Hematopoietic multipotent progenitor cell treated with erythropoietin and hydrocortisone succinate and interleukin-3 and kit ligand, for 6 days (in vitro differentiated cells): ENCODE results near the gene WFDC6.
"Not testable (repeated sequence)": the region's sequence is repeated elsewhere in the genome, so short reads cannot be mapped to it uniquely, and the experiment has no call there.

Experiments
- DNase-seq: peaks from one replicate; pipeline ENCODE4 v3.0.0-alpha.2; 2015

Gene WFDC6

DNA sequence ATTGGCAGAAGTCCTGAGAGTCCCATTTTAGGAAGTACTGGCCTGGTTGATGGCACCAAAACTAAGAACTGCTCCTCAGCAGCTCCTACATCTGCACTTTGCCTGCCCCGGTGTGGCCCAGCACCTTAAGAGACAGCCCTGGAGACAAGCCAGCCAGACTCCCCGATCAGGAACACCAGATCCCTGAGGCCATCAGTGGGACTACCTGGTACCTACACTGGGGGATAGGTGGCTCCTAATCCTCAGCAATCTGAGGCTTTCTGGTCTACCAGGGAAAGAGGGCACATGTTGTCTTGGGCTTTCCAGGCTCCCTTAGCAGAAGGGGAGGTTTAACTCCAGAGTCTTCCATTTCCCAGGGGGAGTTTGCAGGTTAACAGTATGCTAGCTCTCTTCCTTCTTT, at the start of gene WFDC6:
Gene WFDC6, minus strand, starts transcription at position 101 of the 400 bp plus-strand sequence. Its CDS starts 75 bp downstream, at position 26.
- no peak for DNase-seq

DNA sequence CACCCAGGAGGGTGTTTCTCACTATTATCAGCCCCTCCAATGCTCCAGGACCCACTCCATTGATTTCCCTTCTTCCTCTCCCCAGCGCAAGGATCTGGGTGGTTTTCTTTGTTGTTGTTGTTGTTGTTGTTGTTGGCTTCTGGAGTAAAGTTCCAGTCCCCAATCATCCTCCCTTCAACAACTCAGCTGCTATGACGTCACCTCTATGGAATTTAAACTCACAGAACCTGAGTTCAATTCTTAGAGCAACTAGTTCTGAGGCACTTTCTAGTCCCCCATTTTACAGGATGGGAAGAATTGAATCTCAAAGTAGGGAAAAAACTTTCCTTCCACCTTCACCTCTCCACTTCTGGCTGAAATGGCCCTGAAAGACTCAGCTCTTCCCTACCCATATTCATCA, 49.5 kb upstream of the WFDC6 start:
- DNase-seq, result no peak

DNA sequence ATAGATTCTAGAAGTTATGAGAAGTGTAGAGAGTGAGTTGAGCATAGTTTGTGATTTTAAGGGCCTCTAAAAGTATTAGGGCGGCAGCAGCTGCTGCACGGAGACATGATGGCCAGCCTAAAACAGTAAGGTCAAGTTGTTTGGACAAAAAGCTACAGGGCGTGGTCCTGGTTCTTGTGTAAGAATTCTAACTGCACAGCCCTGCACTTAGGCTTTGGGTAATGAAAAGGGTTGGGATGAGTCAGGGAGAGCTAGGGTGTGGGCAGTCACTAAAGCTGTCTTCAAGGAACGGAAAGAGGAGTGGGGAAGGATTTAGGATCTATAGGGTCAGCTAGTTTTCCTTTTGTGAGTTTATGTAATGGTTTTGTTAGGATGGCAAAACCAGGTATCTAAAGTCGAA, 46.7 kb upstream of the WFDC6 start:
- DNase-seq, result not testable (repeated sequence)

DNA sequence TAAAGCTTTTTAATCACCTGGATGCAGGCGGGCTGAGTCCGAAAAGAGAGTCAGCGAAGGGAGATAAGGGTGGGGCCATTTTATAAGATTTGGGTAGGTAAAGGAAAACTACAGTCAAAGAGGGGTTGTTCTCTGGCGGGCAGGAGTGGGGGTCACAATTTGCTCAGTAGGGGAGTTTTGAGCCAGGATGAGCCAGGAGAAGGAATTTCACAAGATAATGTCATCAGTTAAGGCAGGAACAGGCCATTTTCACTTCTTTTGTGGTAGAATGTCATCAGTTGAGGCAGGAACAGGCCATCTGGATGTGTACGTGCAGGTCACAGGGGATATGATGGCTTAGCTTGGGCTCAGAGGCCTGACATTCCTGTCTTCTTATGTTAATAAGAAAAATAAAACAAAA, 45.0 kb upstream of the WFDC6 start:
- not testable (repeated sequence) for DNase-seq

GRCh38 chr20:45583502-45583901, 44.2 kb upstream of the WFDC6 start:
- DNase-seq, result no peak

GRCh38 chr20:45581702-45582101, 42.4 kb upstream of the WFDC6 start:
- DNase-seq, result no peak

DNA sequence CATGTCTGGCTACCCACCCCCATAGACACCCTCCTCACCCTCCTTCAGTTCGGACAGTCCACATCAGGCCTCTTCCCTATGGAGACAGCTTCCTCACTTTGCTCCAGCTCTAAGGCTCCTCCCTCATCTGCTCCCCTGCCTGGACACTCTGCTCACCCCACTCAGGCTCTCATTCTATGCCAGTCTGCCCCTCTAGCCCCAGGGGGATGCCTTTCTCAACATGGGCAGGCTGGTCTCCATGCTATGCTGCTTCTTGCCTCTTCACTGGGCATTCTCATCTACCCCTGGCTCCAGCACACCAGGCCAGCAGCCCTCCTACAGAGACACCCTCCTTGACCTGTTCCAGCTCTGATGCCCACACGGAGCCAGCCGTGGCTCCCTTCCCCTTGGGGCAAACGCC, 39.9 kb upstream of the WFDC6 start, which contains the start of gene WFDC8:
Gene WFDC8, minus strand, starts transcription at position 101 of the 400 bp plus-strand sequence. Its CDS starts 37 bp downstream, at position 64.
- no peak for DNase-seq

DNA sequence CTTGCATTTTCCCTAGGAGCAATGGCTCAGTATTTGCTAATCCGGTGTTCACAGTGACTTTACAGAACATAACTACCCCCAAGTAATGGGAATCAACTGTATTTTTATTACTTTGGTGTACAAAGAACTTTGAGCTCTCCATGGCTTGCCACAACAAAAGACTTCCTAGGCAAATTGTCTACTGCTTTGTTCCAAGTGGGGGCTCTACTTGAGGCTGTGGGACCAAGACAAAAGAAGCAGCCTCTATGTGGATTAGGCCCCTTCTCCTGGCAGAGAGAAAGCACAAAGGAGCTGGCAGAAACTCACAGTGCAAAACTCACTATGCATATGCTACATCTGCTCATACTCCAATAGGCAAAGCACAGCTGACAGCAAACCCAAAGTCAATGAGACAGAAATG, 38.9 kb upstream of the WFDC6 start:
- DNase-seq, result no peak

GRCh38 chr20:45576995-45577394, 37.7 kb upstream of the WFDC6 start:
- no peak for DNase-seq

DNA sequence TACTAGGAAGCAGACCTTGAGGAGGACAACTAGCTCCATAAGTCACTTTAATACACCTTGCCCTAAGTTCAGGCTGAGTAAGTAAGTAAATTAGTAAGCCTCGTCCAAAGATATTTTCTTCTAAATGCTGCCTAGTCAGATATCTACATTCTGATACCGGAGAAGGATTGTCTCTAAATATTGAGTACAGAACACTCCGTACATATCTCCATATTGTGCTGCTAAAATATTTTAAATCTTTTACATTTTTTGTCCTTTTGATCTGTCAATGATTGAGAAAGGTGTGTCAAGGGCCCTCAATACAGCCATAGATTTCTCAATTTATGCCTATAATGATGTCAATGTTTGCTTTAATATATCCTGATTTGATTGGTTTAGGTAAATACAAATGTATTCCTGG, 36.6 kb upstream of the WFDC6 start:
- no peak for DNase-seq

DNA sequence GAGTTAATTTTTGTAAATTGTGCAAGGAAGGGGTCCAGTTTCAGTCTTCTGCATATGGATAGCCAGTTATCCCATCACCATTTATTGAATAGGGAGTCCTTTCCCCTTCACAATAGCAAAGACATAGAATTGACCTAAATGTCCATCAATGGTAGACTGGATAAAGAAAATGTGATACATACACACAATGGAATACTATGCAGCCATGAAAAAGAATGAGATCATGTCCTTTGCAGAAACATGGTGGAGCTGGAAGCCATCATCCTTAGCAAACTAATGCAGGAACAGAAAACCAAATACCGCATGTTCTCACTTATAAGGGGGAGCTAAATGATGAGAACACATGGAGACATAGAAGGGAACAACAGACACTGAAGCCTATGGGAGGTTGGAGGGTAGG, 30.4 kb upstream of the WFDC6 start:
- DNase-seq, result not testable (repeated sequence)

GRCh38 chr20:45564760-45565276, 25.5 kb upstream of the WFDC6 start:
- no peak for DNase-seq

DNA sequence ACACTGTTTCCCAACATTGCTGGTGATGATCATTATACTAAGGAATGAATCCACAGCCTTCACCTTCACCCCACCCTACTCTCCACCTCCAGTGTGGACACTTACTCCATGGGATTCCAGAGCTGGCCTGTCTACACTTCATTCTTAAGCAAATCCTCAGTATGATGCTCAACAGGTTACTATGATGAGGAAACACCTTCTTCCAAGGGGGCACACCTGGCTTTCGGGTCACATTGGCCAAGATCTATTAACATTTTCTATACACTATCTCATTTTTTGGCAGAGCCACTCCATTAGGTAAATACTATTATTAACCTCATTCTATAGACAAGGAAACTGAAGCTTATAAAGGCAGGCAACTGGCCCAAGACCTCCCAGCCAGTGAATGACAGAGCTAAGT, 15.9 kb upstream of the WFDC6 start:
- DNase-seq, result no peak

GRCh38 chr20:45552456-45552855, 13.2 kb upstream of the WFDC6 start:
- DNase-seq, result no peak

DNA sequence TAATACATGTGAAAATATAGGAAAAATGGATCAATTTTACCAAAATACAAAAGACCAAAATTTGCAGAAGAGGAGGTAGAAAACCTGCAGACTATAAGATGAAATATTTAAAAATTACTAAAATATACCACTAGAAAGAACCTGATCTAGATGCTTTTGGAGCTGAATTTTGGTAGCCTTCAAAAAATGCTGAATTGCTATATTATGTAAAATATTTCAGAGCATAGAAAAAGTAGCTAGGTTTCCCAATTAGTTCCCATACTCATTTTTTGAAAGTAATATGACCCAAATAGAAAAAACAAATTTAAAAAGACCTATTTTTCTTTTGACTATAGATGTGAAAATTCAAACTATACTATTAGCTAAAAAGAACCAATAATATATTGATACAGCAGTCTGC, 11.5 kb upstream of the WFDC6 start:
- DNase-seq, result no peak

DNA sequence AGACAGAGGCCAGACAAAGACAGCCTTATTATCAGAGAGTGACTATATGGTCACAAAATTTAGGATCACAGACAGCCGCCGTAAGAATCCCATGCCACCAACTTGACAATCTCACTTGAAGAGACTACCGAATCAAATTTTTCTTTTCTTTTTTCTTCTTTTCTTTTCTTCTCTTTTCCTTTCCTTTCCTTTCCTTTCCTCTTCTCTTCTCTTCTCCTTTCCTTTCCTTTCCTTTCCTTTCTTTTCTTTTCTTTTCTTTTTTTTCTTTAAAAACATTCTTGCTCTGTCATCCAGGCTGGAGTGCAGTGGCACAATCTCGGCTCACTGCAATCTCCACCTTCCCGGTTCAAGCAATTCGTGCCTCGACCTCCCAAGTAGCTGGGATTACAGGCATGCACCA, 9.1 kb upstream of the WFDC6 start:
- no peak for DNase-seq

DNA sequence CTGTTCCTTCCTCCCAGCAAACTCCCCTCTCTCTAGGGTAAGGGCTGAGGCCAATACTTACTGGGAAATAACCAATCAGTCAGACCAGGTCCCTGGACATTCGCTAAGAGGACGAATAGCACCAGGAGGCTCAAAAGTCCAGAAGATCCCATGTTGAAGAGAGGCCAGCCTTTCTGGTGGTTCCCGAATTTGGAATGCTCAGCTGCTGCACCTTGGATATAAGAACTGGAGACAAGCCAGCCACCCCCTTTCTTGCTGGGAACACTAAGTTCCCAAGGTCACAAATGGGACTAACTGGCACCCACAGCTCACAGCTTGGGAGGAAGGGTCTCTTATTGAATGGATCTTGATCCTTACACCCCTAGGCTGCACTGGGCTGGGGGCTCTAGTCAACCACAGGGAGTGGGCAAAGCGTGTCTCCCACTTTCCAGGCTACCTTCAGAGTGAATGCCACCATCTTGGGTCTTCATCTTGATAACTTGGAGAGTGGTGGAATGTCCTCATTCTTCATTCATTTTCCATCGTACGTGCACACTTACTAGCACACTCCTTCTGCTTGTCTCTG, 8.0 kb upstream of the WFDC6 start, which contains the start of gene EPPIN:
Gene EPPIN, minus strand, starts transcription at position 196 of the 565 bp plus-strand sequence. Its CDS starts 44 bp downstream, at position 152.
- no peak for DNase-seq

DNA sequence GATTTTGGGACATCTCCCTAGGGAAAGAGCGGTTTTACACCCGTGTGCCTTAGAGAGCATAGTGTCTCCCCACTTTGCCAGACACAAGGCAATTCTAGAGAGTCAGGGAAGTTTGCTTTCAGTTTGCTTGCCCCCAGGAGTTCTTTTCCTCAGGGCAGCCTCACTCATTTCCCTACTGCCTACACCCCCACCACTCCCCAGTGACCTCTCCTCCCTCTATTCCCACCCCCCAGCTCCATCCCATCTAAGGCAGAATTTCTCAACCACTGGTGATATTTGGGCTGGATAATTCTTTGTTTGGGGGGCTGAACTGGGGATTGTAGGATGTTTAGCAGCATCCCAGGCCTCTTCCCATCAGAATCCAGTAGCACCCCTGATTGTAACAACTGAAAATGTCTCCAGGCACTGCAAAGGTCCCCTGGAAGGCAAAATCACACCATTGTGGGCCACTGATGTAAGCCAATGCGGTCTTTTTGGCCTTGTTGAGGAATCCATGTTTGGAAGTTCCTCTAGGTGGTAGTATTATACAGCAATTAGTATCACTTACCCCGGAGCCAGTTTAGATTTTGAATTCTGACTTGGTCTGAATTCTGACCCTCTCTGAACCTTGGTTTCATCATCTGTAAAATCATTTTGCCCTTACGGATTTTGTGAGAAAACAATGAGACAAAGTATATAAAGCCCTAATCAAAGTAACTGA, 6.6 kb upstream of the WFDC6 start:
- peak; percentile 42 for DNase-seq

GRCh38 chr20:45545351-45545750, 6.1 kb upstream of the WFDC6 start:
- no peak for DNase-seq

- DNase-seq, result no peak
Observed at GRCh38 chr20:45538209-45538799, 978 bp downstream of the WFDC6 start.

GRCh38 chr20:45527294-45527693, 12.0 kb downstream of the WFDC6 start:
- no peak for DNase-seq

GRCh38 chr20:45523821-45524220, 15.5 kb downstream of the WFDC6 start:
- no peak for DNase-seq

- no peak for DNase-seq
Observed at GRCh38 chr20:45518282-45518681, 21.0 kb downstream of the WFDC6 start.
